Measurements from ENCODE around the gene TBC1D4. TPM values are rescaled to one million over a fixed set of nuclear protein-coding genes. Genes with fewer than 3 reads are reported as not detected.

TBC1D4 gene
- total and polyA plus RNA-seq, 2 experiments from 2014 or later: 18.7 to 38.2 TPM

DNA sequence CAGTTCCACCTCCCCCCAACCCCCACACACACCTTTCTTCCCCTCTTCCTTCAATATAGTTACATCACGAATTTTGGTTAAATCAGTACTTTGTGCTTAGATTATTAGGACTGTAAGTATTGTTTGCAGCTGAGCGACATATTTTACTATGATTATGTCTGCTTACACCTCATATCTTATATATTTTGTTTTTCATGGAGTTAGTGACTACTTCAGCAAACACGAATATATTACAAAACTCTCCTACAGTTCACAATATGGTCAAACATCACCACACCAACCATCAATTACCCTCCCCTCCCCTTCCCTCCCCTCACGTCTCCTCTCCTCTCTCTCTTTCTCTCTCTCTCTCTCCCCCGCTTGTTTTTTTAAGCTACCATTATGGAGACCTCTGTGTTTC lies 152.9 kb downstream of the TBC1D4 start:
- Mint-ChIP-seq H3K36me3 (ENCODE audit: low read depth) (peaks cover 9% of the 10 kb centered on the region; the same call in 1 of the 3 replicates), H3K4me1 (peaks cover 45% of the 10 kb centered on the region), H3K4me3 (no peak overlapping the region), H3K27me3 (ENCODE audit: insufficient read depth, low read depth, poor library complexity) (no peaks in the 10 kb centered on the region), H3K9me3 (no peaks in the 10 kb centered on the region), H3K27ac (peak overlapping the region; percentile 69)
- TF ChIP-seq EZH2 (IDR thresholded peaks at IDR 0.05; ENCODE audit: low read depth, unreplicated experiment) (no peak), EZH2phosphoT487 (IDR thresholded peaks at IDR 0.05; ENCODE audit: unreplicated experiment) (no peak), JUNB (IDR thresholded peaks at IDR 0.05; ENCODE audit: unreplicated experiment) (no peak), CREB1 (CRISPR knock-in tag; IDR thresholded peaks at IDR 0.05; ENCODE audit: low read depth) (no peak), STAT1 (IDR thresholded peaks at IDR 0.05; ENCODE audit: unreplicated experiment) (no peak), ZNF114 (CRISPR knock-in tag; IDR thresholded peaks at IDR 0.05) (no peak), ETS1 (IDR thresholded peaks at IDR 0.05) (no peak)
- TF ChIP-seq, protein P1, sequence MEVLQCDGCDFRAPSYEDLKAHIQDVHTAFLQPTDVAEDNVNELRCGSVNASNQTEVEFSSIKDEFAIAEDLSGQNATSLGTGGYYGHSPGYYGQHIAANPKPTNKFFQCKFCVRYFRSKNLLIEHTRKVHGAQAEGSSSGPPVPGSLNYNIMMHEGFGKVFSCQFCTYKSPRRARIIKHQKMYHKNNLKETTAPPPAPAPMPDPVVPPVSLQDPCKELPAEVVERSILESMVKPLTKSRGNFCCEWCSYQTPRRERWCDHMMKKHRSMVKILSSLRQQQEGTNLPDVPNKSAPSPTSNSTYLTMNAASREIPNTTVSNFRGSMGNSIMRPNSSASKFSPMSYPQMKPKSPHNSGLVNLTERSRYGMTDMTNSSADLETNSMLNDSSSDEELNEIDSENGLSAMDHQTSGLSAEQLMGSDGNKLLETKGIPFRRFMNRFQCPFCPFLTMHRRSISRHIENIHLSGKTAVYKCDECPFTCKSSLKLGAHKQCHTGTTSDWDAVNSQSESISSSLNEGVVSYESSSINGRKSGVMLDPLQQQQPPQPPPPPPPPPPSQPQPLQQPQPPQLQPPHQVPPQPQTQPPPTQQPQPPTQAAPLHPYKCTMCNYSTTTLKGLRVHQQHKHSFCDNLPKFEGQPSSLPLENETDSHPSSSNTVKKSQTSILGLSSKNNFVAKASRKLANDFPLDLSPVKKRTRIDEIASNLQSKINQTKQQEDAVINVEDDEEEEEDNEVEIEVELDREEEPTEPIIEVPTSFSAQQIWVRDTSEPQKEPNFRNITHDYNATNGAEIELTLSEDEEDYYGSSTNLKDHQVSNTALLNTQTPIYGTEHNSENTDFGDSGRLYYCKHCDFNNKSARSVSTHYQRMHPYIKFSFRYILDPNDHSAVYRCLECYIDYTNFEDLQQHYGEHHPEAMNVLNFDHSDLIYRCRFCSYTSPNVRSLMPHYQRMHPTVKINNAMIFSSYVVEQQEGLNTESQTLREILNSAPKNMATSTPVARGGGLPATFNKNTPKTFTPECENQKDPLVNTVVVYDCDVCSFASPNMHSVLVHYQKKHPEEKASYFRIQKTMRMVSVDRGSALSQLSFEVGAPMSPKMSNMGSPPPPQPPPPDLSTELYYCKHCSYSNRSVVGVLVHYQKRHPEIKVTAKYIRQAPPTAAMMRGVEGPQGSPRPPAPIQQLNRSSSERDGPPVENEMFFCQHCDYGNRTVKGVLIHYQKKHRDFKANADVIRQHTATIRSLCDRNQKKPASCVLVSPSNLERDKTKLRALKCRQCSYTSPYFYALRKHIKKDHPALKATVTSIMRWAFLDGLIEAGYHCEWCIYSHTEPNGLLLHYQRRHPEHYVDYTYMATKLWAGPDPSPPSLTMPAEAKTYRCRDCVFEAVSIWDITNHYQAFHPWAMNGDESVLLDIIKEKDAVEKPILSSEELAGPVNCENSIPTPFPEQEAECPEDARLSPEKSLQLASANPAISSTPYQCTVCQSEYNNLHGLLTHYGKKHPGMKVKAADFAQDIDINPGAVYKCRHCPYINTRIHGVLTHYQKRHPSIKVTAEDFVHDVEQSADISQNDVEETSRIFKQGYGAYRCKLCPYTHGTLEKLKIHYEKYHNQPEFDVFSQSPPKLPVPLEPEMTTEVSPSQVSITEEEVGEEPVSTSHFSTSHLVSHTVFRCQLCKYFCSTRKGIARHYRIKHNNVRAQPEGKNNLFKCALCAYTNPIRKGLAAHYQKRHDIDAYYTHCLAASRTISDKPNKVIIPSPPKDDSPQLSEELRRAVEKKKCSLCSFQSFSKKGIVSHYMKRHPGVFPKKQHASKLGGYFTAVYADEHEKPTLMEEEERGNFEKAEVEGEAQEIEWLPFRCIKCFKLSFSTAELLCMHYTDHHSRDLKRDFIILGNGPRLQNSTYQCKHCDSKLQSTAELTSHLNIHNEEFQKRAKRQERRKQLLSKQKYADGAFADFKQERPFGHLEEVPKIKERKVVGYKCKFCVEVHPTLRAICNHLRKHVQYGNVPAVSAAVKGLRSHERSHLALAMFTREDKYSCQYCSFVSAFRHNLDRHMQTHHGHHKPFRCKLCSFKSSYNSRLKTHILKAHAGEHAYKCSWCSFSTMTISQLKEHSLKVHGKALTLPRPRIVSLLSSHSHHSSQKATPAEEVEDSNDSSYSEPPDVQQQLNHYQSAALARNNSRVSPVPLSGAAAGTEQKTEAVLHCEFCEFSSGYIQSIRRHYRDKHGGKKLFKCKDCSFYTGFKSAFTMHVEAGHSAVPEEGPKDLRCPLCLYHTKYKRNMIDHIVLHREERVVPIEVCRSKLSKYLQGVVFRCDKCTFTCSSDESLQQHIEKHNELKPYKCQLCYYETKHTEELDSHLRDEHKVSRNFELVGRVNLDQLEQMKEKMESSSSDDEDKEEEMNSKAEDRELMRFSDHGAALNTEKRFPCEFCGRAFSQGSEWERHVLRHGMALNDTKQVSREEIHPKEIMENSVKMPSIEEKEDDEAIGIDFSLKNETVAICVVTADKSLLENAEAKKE (CRISPR knock-in tag; IDR thresholded peaks at IDR 0.05): no peak
- TF ChIP-seq, protein P2, sequence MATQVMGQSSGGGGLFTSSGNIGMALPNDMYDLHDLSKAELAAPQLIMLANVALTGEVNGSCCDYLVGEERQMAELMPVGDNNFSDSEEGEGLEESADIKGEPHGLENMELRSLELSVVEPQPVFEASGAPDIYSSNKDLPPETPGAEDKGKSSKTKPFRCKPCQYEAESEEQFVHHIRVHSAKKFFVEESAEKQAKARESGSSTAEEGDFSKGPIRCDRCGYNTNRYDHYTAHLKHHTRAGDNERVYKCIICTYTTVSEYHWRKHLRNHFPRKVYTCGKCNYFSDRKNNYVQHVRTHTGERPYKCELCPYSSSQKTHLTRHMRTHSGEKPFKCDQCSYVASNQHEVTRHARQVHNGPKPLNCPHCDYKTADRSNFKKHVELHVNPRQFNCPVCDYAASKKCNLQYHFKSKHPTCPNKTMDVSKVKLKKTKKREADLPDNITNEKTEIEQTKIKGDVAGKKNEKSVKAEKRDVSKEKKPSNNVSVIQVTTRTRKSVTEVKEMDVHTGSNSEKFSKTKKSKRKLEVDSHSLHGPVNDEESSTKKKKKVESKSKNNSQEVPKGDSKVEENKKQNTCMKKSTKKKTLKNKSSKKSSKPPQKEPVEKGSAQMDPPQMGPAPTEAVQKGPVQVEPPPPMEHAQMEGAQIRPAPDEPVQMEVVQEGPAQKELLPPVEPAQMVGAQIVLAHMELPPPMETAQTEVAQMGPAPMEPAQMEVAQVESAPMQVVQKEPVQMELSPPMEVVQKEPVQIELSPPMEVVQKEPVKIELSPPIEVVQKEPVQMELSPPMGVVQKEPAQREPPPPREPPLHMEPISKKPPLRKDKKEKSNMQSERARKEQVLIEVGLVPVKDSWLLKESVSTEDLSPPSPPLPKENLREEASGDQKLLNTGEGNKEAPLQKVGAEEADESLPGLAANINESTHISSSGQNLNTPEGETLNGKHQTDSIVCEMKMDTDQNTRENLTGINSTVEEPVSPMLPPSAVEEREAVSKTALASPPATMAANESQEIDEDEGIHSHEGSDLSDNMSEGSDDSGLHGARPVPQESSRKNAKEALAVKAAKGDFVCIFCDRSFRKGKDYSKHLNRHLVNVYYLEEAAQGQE (IDR thresholded peaks at IDR 0.05; ENCODE audit: unreplicated experiment): no peak
- no peaks in the 10 kb centered on the region for H3K9me2 ChIP-seq (ENCODE audit: insufficient read depth)
- no peaks in the 10 kb centered on the region for H3F3A ChIP-seq (replicated peaks; ENCODE audit: low read depth)
- H3K27me3 ChIP-seq (ENCODE audit: insufficient read depth): no peaks in the 10 kb centered on the region
- no peaks in the 10 kb centered on the region for H4K20me1 ChIP-seq (replicated peaks; ENCODE audit: insufficient read depth)
- H3K79me2 ChIP-seq (replicated peaks; ENCODE audit: insufficient read depth): no peaks in the 10 kb centered on the region
- H3K4me3 ChIP-seq: no peak overlapping the region
- 0 out of 2 replicates have a peak overlapping the region, but pooled peaks have one; percentile 18 for H3K27ac ChIP-seq (ENCODE audit: low read depth)
- no peak for DNase-seq (ENCODE audit: low spot score)
- peak; percentile 26; the same call in 1 of the 3 replicates for ATAC-seq
- H3K36me3 ChIP-seq (ENCODE audit: insufficient read depth): no peaks in the 10 kb centered on the region
- peaks cover 22% of the 10 kb centered on the region for H3K4me1 ChIP-seq (ENCODE audit: insufficient read depth)
- H3K4me2 ChIP-seq: no peak overlapping the region
- no peak overlapping the region for H2AFZ ChIP-seq
